Activated T-cell treated with anti-CD3 and anti-CD28 coated beads for 48 hours (primary cell): ENCODE data around the gene ICA1.

Experiments used
- DNase-seq: peaks from one replicate; pipeline ENCODE4 v3.0.0-alpha.2; 2020; ENCODE audit warnings: low read depth

The ICA1 gene

DNA sequence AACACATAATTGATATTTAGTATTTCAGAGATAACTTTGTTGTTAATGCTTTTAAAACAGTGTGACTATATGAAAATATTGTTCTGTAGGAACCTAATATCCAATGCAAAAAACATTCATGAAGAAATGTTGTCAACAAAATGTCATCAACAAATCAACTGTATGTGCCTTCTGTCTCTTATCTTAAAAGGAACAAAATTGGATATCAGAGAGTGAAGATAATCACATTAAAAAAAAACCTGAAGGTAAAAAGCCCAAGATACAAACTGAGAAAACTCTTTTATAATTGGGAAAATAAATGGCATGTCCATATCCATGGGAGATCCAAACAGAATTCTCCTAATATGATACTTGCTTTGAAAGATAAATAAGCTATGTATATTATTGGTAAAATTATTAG is 33.9 kb downstream of the ICA1 start:
- DNase-seq, result no peak

DNA sequence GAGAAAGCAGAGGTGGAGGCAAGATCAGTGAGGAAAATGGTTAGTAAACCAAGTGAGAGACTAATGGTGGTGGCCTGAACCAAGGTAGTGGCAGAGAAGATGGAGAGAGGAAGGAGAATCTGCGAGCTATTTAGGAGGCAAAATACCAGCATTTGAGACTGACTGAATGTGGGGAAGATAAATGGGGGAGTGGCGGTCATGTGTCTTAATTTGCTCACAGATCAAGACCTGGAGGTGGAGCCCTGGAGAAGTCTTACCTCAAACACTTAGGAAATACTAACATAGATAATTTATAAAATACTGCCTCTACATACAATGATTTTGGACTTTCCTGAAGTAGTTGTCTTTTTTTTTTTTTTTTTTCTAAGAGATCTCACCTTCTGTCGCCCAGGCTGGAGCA is 34.7 kb downstream of the ICA1 start:
- DNase-seq, result no peak

DNA sequence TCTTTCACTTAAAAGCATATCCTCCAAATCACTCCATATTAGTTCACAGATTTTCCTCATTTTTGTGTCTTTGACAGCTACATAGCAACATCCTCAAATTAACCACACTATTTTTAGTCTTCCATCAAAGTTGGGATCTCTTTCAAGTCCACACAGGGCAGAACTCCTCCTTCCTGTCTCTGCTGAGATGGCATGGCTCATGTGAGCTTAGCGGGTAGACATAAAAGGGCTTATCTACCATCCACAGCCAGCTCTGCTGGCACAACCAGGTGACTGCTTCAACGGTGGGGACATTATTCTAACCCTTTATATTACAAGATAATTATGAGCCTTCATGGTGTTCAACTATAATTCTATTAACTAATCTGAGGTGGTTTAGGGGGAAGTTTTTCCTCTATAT is 35.5 kb downstream of the ICA1 start:
- no peak for DNase-seq

DNA sequence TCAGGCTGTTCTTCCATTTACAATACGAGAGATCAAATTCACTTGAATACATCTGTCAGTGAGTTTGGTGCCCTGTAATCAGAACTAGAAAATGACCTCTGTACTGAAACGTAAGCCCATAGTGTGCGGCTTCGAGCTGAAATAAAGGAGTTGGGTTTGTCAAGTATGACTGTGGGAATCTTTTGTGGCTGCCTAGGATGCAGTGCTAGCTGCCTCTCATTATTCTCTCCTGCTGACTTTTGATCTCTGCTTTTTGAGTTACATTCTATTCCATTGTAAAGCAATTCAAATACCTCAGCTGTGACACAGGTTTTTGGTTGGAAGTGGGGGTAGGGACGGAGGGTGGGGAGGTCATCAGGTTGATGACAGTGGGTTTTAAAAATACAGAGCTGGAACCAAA is 40.4 kb downstream of the ICA1 start:
- no peak for DNase-seq

DNA sequence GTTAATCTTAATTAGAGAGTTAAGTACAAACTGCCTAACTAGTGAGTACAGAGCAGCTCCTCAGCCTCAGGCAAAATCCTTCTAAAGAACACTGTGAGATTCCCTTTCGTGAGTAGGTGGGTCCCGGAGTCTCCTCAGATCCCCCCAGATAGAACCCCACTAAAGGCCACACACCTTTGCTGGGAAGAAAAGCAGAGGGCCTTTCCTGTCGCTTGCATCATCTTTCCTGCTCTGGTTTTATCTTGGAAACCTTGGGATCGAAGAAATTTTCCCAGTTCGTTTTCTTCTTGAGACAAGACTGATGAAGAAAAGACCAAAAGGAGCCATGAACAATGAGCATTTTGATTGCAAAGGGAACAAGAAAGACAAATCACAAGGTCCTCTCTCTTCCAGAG is 40.9 kb downstream of the ICA1 start:
- no peak for DNase-seq

DNA sequence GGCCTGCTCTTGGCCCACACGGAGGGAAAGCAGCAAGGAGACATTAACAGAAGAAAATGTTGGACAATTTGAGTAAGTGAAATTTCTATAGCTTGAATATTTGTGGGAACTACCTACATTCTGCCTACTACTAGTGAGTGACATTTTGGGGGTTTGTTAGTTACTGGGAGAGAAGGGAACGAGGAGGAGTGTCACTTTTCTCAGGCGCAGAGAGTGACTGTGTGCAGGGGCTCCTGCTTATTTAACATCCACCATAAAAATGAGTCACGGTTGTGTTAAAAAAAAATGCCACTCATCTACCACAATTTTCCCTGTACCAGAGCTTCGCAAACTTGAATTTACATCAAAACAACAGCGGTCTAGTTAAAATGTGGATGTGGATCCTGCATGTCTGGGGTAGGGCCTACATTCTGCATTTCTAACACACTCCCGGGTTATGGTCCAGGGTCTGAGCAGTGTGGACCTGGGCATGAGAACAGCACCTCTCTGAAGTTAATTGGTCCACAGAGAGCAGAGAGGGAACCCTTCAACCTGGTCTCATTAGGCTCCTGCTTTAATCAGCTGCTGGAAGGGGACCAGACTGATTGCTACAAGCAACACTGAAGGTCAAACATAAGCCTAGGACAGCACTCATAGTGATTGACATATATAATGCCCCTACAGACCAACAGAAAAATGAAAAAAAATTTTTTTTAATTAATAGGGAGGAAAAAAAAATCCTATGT is 41.4 kb downstream of the ICA1 start:
- DNase-seq, result no peak

DNA sequence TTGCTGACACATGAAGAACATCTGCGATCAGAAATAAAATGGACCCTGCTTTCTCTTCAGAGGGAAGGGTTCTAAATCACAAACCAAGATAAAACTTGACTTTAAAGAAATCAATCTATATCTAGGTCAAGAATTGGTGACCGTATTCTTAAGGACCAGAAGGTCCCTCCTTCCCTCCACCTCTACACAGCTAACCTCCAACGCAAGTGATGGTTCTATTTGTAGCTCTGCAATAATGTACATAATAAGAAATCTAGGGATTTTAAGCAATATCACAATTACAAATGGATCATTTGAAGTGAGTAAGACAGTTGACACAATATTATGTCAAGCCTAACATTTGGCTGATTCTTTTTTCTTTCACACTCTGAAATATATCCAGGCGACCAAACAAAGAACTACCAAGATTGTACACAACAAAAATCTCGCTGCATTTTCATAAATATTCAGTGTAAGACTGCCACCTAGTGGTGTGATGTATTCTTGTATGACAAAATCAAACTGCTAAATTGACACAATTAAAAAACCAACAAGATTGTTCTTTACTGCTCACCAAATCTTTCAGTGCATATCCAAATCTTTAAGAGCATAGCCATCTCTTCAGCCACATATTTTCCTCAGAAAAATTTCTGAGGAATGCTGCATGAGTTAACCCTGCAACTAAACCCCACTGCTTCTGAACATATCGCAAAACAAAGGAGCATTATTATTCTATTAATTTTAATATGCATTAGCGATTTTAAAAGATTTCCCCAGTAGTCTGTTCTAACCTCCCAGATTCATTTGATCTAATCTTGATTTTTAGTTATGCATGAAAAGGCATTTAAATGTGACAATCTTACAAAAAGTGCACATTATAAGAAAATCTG is 44.5 kb downstream of the ICA1 start:
- no peak for DNase-seq

DNA sequence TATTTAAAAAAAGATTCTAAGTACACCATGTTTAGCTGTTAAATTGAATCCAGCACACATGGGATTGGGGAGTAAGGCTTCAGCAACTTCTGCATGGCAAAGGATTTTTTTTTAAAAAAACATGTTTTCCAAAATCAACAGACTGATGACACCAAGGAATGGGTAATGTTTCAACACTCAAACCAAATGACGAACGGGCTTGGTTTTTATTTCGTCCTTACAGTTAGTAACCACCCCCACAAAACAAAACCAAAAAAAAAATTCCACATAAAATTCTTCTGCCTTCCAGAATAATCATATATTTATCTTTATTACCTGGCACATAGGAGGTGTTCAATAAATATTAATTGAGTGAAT is 45.7 kb downstream of the ICA1 start:
- DNase-seq, result no peak

DNA sequence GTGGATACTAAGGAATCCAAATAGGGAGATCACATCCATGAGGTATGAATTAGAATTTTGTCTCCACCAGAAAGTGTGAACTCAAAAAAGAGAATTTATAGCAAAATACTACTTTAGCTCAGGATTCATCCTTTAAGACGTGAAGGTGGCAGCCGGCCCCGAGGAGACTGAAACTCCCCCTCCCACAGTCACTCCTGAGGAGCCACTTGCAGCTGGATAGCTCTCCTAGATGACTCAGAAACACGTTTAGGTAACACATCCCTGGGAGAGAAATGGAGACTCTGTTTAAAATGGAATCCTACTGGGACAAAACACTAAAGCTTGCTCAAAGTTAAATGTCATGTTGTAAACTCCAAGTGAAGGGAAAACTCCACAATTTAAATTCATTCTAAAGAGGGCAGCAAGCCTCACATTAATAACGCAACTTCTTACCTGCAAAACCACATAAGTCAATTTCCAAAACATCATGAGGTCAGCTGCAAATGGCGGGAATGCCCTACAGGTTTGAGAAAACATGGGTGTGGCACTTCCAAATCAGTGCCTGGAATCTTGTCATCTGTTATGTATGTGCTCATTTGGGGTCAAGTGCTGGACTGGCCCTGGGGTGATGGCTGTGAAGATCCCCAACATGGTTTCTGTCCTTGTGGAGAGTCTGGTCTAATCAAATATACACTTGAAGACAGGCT is 46.2 kb downstream of the ICA1 start:
- no peak for DNase-seq

DNA sequence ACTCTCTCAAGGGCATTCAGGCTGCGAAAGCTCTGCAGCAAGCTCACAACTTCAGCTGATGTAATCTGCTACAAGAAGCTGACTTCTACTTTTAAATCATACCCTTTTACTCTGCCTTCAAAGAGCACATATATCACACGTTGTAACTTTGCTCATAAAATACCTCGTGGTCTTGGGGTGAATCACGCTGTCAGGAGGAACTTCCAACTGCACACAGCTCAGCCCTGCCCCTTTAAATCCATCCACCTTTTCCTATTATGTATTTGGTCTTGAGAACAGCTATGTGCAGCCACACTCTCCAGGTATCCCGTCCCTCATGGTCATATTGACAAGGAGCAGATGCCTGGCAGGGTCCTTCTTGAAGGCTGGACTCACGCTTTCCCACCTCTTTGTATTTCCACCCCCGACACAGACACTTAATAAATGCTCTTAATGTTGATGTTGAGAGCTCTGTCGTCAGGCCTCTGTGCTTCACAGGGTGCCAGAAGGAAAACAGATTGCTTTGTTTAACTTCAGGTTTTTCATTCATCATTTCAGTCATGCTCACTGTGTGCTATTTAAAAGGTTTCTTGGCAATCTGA is 47.6 kb downstream of the ICA1 start:
- no peak for DNase-seq

DNA sequence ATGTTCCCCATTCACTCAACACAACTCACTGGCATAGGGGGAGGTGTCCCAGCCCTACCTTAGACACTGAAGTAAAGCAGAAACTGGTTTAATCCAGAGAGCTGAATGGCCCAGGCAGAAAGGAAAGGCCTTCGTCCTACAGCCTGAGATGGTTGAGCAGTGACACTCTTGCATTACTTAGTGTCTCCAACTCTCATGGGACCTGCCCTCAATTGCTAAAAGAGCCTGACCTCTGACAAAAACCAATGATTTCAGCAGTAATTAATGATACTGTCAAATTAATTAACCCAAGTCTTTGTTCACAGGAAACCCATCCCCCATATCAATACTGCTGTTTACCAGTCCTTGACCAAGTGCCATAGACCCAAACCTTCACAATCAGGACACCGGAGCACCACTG is 48.6 kb downstream of the ICA1 start:
- no peak for DNase-seq

DNA sequence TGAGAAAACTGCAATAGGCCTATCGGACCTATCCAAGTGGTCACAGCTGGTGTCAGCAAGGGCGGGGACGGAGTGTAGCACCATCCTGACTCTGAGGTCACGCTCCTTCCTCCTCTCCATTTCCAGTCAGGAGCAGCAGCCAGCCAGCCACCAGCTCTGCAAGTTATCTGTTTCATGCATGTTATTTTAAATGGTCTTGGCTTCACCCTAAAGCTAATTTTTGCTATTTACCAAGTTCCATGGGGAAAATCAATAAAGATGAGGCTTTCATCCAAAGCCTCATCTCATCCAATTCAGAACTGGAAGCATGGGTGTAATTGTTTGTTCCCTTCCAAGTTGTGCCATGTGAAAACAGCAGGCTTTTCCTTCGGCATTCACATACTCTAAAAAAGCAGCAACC is 49.3 kb downstream of the ICA1 start:
- DNase-seq, result no peak

DNA sequence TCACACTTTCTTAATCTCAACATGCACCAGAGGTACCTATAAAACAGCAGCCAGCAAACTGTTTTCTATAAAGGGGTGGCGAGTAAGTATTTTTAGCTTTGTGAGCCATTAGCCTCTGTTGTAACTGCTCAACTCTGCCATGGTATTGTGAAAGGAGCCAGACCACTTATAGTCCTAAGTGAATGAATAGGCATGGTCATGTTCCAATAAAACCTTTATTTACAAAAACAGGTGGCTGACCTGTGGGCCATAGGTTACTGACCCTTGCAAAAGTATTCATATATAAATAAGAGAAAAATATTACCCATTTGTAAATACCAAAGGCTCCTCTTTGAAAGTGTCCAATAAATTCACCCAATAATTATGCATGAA is 50.3 kb downstream of the ICA1 start:
- DNase-seq, result no peak

DNA sequence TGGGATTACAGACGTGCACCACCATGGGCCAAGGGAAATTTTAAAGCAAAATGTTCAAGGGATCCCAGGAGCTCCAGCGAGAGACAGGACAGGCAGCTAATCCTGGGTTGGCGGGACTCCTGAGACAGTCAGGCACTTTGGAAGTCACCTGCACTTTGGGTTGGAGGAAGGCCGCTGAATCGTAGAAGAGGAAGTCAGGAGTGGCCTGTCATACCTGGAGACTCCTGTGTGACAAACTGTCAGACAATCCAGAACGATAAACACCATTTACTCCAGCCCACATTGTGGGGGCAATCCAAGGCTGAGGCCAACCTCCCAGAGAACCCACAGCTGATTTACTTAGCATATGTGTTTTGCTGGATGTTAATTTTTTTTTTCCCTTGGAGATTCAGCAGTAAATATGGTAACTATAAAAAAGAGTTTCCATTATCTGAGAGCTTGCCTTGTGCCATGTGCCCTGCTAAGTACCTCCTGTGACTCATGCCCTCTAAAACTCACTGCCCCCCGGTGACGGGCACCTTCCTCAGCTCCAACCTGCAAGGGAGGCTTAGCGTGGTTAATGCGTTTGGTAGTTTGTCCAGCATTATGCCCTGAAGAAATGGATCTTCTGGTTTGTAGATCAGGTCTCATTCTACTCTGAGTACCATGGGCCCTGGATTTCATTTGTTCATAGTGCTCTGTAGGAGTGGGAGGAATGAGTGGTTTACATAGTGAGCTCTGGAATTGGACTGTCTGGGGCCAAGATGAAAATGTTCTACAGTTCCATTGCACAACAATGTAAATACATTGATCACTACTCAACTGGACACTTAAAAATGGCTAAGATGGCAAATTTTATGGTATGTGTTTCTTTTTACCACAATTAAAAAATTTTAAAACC is 50.9 kb downstream of the ICA1 start:
- DNase-seq, result no peak

DNA sequence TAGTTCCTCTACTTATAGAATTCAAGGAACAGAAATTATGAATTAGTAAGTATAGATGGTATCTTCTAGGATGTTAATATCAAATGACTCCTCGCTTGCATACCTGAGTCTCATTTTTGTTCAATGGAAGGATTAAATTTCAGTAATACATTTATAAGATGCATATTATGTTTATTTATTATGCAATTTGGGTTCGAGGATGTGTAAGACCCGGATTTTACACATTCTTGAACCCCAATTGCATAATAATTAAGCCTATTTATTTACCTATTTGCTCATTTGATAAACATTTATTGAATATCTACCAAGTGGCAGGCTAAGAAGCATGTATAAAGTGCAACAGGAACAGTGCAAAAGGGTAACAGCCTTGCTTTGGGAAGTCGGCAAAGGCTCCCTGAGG is 52.6 kb downstream of the ICA1 start:
- no peak for DNase-seq

DNA sequence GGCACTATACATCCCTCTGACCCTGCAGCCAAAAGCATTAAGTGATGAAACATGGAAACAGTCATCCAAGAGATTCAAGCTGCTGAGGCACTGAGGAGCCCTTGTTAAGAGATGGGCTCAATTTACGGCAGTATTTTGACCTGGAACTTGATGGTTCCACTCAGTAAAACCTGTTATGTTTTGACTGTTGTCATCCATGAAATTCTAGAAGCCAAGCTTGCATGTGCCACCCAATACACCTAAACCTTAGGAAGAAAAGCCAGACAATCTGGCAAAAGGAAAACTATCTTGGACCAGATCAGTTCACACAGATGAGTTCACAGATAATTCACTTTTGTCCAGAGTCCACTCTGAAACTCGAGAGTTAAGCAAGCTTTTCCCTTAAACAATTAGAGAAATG is 53.2 kb downstream of the ICA1 start:
- DNase-seq, result no peak

DNA sequence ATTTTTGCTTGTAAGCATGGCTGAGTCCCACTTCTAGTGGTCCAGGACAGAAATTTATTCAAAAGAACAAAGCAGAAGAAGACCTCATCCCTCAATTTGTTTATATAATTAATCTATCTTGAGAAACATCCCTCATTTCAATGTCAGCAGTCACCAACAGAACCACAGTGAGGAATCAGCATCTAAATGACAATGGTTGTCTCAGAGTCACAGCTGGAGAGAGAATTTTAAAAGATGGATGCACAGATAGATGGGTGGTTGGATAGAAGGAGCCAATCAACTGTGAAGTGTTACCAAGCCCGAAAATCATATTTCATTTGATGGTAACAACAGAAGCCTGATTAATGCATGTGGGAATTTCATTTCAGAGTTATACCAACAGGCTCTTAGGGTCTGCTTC is 55.0 kb downstream of the ICA1 start:
- DNase-seq, result no peak

DNA sequence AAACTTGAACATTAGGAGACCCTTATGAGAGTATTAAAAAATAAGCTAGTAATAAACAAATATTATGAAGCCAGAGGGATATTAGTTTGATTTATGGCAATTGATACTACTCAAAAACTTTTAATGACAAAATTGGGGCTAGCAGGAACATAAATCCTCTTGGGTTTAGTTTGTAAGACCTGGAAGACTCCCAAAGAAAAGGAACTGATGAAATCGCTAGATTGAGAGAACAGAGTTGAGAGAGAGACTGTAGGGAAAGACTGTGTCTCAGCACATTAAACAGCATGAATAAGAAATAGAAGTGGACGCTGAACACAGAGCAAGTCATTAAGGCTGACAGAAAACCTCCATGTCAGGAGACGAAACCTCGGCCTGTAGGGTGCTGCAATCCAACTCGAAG is 56.4 kb downstream of the ICA1 start:
- DNase-seq, result no peak

DNA sequence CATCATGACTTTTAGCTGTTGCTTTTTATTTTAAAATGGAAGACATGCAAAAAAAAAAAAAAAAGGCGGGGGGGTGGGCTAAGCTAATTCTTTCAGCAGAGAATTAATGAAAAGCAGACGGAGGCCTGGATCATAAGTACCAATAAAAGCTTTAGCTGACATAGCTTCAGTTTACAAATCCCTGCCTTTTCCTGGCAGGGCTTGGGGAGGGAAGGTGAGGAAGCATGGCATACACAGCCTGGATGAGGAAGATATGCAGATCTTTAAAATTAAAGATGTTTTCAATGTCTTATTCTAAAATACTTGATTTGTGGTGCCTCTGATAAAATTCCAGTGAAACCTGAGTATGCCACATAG is 57.0 kb downstream of the ICA1 start:
- DNase-seq, result no peak

DNA sequence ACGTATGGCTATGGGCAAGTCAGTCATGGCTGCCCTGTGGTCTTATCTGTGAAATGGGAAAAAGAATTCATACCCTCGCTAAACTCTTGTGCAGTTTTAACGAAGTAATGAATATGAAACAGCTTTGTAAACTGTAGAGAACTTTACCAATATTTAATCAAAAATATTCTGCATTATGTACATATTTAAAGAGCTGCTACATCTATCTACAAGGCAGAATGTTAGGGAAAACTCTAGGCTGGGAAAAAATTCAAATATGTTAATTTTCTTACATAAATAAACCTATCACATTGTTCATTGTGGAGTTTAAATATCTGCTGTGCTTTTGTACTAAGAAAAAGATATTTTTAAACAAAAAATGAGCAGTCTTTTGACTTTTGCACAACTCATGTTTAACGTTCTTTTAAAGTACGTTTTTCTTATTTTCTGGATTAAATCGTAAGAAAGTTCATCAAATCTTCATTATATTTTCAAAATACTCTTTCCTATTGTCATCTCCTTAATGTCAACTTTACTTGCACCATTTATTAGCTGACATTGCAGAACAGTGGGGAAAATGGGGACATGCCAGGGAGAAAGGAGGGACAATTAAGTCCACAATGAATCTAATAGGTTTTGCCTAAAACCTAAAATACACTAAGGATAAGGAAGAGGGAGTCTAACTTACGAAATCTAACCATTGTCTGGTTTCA is 57.5 kb downstream of the ICA1 start:
- no peak for DNase-seq

DNA sequence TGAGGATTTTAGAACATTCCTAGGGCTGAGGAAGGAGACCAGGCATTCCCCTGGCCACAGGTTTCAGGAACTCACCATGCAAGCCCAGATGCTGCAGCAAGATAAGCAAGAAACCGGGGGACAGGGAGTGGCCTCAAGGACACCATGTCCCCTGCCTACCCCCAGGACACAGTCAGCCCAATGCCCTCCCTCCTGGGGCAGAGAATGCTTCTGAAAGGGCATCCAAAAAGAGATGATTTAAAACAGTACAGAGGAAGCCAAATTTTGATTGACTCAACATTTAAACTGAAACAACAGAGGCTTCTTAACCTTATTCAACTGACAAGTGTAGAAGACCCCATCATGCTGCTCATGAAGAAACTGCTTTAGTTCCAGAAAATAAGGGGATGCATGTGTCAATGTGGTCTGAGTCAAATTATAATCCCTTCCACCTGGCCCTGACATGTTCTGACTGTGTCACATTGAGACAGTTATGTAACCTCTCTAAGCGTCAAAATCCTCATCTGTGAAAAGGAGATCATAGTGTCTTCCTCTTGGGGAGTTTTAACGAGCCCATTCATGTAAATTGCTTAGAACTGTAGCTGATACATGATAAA is 60.0 kb downstream of the ICA1 start:
- DNase-seq, result no peak
